Body of pancreas (tissue), 4 donors: Measurements from ENCODE around the gene SEZ6L2. TPM values are rescaled to one million over a fixed set of nuclear protein-coding genes. Genes with fewer than 3 reads are reported as not detected.
A peak's percentile ranks its signal among the peaks of the same experiment; 100 is the strongest.
"Not testable (repeated sequence)": the region's sequence is repeated elsewhere in the genome, so short reads cannot be mapped to it uniquely, and the experiment has no call there.

Experiments
- ATAC-seq: fragments of 150-250 bp; one replicate; pipeline ENCODE4 v1.9.1; 2016
- DNase-seq, 4 donors: peaks; one replicate each; pipeline ENCODE4 v3.0.0-alpha.2; 2019
- H3K27ac ChIP-seq, 4 donors: fragments of 200-600 bp; sonication (generic); 1 replicate in 3 of 4; 2 replicates in 1 of 4; pipeline versions ENCODE4 v1.5.1 to v1.6.1; 2016 to 2019; ENCODE audit warnings: mild to moderate bottlenecking in 1 of 4, mixed read lengths in 1 of 4, moderate library complexity in 1 of 4
- H3K27me3 ChIP-seq, 2 donors: fragments of 200-600 bp; sonication (generic); one replicate each; pipeline ENCODE4 v1.6.0; 2016; ENCODE audit warnings: mild to moderate bottlenecking in 1 of 2
- H3K36me3 ChIP-seq, 2 donors: fragments of 200-600 bp; sonication (generic); replicated peaks in 1 of 2; 2 replicates each; pipeline ENCODE4 v1.5.1; 2016; ENCODE audit warnings: low read depth in 2 of 2; ENCODE audit not compliant: insufficient read depth in 1 of 2
- H3K4me1 ChIP-seq: fragments of 200-600 bp; sonication (generic); one replicate; pipeline ENCODE4 v1.6.0; 2016
- H3K4me3 ChIP-seq, 2 donors: fragments of 200-600 bp; sonication (generic); 1 replicate in 1 of 2; 2 replicates in 1 of 2; pipeline ENCODE4 v1.5.1; 2016 to 2019
- H3K9me3 ChIP-seq, 3 donors: fragments of 200-600 bp; sonication (generic); 1 replicate in 2 of 3; 2 replicates in 1 of 3; pipeline ENCODE4 v1.5.1; 2016
- CTCF ChIP-seq, 7 experiments: fragments of 450-650 bp in 4 of 7; fragments of 200-600 bp in 3 of 7; sonication (generic) in 3 of 7; IDR thresholded peaks; one replicate each; pipeline ENCODE4 v1.5.1; 2016 to 2019; ENCODE audit warnings: antibody characterized with exemption in 7 of 7
- POLR2A ChIP-seq, 3 donors: fragments of 450-650 bp; IDR thresholded peaks; one replicate each; pipeline ENCODE4 v1.6.1; 2016; ENCODE audit warnings: antibody characterized with exemption in 3 of 3, mild to moderate bottlenecking in 2 of 3
- WGBS, 2 donors: methylation state at CpG; one replicate each; pipeline ENCODE4 v1.1.5; 2017; 5-methylcytosine and 5-hydroxymethylcytosine counted together
- intact Hi-C: fragments of 100-400 bp; cut with DNase I; formaldehyde crosslinking; loops from one replicate; pipeline ENCODE4 v1.15.1; 2023
- total RNA-seq, 2 donors: library from RNA; depleted of rRNA; stranded (reverse); fragments of >200 nt; gene quantifications; one replicate each; pipeline ENCODE4 v1.1.0, GENCODE V29; 2016

The SEZ6L2 gene
- total RNA-seq, 2 donors from 2014 or later, result 19.2 to 28.3 TPM

GRCh38 chr16:29835926-29836325 lies 63.4 kb downstream of the SEZ6L2 start:
- H3K9me3 ChIP-seq, result no peaks in the 10 kb centered on the region
- ATAC-seq (no peak), DNase-seq (no peak)
- H3K4me3 ChIP-seq, result no peak overlapping the region
- 92 to 94% methylated on average over 7 of the region's 7 CpGs for WGBS, 2 donors
- no peak overlapping the region for H3K27ac ChIP-seq
- H3K4me1 ChIP-seq, result peaks cover 11% of the 10 kb centered on the region
- intact Hi-C loops, result no loop called here
- no peaks in the 10 kb centered on the region for H3K27me3 ChIP-seq
- TF ChIP-seq CTCF (IDR thresholded peaks at IDR 0.05) (no peak), POLR2A (IDR thresholded peaks at IDR 0.05) (no peak)
- peaks cover 13 to 41% of the 10 kb centered on the region in 2 donors for H3K36me3 ChIP-seq

- Histone ChIP-seq H3K9me3 (no peaks in the 10 kb centered on the region), H3K27ac (no peak overlapping the region), H3K36me3 (peaks cover 13 to 33% of the 10 kb centered on the region in 2 donors), H3K27me3 (no peaks in the 10 kb centered on the region), H3K4me1 (peaks cover 29% of the 10 kb centered on the region), H3K4me3 (no peak overlapping the region)
- ATAC-seq, result no peak
- intact Hi-C loops, result no loop called here
- WGBS, 2 donors, result 95 to 97% methylated on average over 5 of the region's 5 CpGs
- no peak for DNase-seq
- TF ChIP-seq POLR2A (IDR thresholded peaks at IDR 0.05) (no peak), CTCF (IDR thresholded peaks at IDR 0.05) (no peak)
These were observed 65.3 kb downstream of the SEZ6L2 start for GRCh38 chr16:29834079-29834478.

GRCh38 chr16:29833219-29833618 lies 66.1 kb downstream of the SEZ6L2 start:
- H3K4me3 ChIP-seq, intact Hi-C loops, ATAC-seq, H3K9me3 ChIP-seq, DNase-seq, H3K27ac ChIP-seq, H3K27me3 ChIP-seq: not testable (repeated sequence)
- peaks cover 38% of the 10 kb centered on the region for H3K4me1 ChIP-seq
- 91 to 98% methylated on average over 4 of the region's 4 CpGs for WGBS, 2 donors
- H3K36me3 ChIP-seq, result peaks cover 13 to 29% of the 10 kb centered on the region in 2 donors

- intact Hi-C loops, result no loop called here
- peaks cover 55% of the 10 kb centered on the region for H3K4me1 ChIP-seq
- ATAC-seq, result peak; percentile 77
These were observed 67.9 kb downstream of the SEZ6L2 start for GRCh38 chr16:29831490-29831889.

GRCh38 chr16:29830774-29831173 lies 68.6 kb downstream of the SEZ6L2 start:
- 94 to 99% methylated on average over 9 to 11 of the region's 11 CpGs for WGBS, 2 donors
- ATAC-seq (no peak), DNase-seq (no peak)
- Histone ChIP-seq H3K27ac (peak overlapping the region in 3 of 4 donors; percentile 25 to 69 (median 29)), H3K36me3 (peaks cover 9 to 13% of the 10 kb centered on the region in 2 donors), H3K4me1 (peaks cover 62% of the 10 kb centered on the region), H3K4me3 (no peak overlapping the region), H3K9me3 (no peaks in the 10 kb centered on the region), H3K27me3 (no peaks in the 10 kb centered on the region)
- no peak for TF ChIP-seq CTCF (IDR thresholded peaks at IDR 0.05)
- TF ChIP-seq POLR2A (IDR thresholded peaks at IDR 0.05), result no peak
- intact Hi-C loops, result no loop called here

More at GRCh38 chr16:29831490-29831889, 67.9 kb downstream of the SEZ6L2 start:
- no peaks in the 10 kb centered on the region for H3K9me3 ChIP-seq
- H3K4me3 ChIP-seq, result no peak overlapping the region
- peaks cover 9 to 13% of the 10 kb centered on the region in 2 donors for H3K36me3 ChIP-seq
- TF ChIP-seq CTCF (IDR thresholded peaks at IDR 0.05) (no peak), POLR2A (IDR thresholded peaks at IDR 0.05) (no peak)
- 12 to 48% methylated on average over 2 of the region's 2 CpGs for WGBS, 2 donors
- H3K27me3 ChIP-seq, result no peaks in the 10 kb centered on the region
- H3K27ac ChIP-seq, result peak overlapping the region in 2 of 4 donors; percentile 29 to 69
- peak; percentile 81 to 94 (median 92) for DNase-seq
